NCI-H82 treated with DMSO at 0.1 percent for 48 hours (cell line): ENCODE results near the gene ANXA6.

ENCODE experiments used
- DNase-seq: peaks from one replicate; lab custom pipeline; 2025; ENCODE audit not compliant: unreplicated experiment; lab: John Stamatoyannopoulos, UW

Gene ANXA6

DNA sequence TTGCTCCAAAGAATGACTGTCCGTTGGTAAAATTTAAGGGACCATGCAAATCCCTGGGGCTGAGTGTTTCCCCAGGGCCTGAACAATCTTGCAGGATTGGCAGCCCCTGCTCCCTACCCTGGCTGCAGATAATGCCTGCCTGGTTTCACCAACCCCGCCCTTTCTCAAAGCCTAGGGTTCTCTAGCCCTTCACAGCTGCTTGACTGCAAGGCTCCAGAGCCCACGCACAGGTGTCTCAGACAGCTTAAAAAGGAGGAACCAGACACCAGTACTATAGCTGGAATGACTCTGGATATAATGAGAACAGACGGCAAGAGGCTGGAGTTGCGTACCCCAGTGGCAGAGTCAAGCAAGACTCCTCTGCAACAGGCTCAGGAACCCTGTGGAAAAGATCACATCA is 51.5 kb downstream of the ANXA6 start:
- DNase-seq: no peak

DNA sequence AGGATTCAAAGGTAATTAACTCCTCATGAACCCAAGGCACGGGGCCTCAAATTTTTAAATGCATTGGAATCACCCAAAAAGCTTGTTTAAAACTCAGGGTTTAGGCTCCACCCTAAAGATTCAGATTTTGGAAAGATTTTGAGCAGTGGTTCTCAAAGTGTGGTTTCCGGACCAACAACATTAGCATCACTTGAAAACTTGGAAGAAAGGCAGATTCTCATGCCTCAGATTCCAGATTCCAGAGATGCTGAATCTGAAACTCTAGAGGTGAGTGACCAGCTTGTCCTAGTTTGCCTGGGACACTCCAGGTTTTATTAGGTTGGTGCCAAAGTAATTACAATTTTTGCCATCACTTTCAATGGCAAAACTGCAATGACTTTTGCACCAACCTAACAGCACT is 52.0 kb downstream of the ANXA6 start:
- no peak for DNase-seq

DNA sequence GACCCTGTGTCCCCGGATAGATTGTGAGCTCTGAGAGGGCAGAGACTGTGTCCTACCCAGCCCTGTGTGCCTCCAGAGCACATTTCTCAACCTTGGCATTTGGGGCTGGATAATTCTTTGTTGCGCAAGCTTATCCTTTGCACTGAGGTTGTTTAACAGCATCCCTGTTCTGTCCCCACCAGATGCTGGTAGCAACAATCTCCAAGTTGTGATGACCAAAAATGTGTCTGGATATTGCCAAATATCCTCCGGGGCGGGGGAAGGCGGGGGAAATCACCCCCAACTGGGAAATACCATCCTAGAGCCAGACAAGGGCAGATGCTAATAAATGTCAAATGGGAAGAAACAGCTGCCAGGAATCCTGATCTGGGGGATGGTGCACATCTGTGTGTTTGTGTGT is 52.8 kb downstream of the ANXA6 start:
- DNase-seq: no peak

DNA sequence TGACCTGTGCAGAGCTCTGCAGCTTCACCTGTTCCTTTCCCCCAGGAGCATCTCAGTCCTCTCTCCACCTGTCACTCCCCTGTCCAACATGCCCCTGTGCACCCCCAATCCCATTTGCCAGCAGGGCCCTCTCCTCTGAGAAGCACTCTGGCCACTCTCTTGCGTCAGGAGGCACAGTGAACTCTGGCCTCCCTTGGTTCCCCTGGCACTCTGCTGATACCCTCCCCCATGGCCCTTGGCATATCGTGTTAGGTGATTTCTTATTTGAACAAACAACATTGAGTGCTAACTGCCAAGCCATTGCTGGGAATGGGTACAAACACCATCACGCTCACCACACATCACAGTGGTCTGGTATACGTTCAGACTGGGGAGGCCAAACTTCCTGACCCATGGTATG is 55.8 kb downstream of the ANXA6 start:
- DNase-seq: no peak

DNA sequence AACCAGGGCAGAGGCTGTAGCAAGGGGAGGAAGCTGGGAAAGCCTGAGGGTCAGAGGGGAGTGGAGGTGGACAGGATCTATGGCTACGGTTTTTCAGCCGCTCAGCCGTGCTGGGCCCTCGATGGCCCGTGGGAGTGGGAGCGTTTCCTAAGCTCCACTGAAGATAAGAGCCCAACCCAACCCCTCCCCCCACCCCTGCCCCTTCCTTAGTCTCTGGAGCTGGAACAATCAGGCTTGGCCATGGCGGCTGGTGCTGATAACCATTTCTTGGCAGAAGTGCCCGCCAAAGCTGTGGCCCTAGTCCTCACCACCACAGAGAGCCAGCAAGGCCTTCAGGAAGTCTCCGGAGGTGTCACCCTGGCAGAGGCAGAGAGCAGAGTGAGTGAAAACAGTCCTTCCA is 56.4 kb downstream of the ANXA6 start:
- no peak for DNase-seq

DNA sequence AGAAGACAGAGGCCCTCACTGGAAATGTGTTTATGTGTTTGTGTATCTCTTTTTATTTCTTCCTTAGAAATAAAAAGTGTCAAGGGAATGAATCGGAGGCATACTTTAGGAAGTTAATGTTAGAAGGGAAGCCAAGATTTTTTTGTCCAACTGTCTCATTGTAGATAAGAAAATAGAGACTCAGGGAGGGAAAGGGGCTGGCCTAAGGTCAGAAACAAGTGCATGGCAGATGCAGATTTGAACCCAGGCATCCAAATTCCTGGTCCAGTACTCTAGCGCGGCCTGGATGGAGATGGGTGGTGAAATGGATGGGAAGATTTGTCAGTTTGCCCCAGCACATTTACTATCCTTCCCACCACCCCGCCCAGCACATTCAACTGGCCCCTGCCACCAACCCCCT is 56.9 kb downstream of the ANXA6 start:
- no peak for DNase-seq

DNA sequence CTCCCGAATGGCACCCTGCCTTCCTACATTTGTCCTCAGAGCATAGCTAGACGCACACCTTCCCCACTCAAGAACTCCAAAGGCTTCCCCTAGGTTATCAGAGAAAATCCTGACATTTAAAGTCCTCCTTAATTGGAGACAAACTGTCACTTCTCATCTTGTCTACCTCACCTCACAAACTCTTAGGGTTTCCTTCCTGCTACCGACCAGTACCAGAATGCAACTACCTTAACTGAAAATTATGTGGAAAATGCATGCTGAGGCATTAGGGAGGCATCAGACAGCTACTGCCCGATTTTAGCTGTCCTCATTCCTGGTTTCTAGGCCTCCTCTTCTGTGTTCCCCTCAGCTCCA is 58.8 kb downstream of the ANXA6 start:
- DNase-seq: no peak

DNA sequence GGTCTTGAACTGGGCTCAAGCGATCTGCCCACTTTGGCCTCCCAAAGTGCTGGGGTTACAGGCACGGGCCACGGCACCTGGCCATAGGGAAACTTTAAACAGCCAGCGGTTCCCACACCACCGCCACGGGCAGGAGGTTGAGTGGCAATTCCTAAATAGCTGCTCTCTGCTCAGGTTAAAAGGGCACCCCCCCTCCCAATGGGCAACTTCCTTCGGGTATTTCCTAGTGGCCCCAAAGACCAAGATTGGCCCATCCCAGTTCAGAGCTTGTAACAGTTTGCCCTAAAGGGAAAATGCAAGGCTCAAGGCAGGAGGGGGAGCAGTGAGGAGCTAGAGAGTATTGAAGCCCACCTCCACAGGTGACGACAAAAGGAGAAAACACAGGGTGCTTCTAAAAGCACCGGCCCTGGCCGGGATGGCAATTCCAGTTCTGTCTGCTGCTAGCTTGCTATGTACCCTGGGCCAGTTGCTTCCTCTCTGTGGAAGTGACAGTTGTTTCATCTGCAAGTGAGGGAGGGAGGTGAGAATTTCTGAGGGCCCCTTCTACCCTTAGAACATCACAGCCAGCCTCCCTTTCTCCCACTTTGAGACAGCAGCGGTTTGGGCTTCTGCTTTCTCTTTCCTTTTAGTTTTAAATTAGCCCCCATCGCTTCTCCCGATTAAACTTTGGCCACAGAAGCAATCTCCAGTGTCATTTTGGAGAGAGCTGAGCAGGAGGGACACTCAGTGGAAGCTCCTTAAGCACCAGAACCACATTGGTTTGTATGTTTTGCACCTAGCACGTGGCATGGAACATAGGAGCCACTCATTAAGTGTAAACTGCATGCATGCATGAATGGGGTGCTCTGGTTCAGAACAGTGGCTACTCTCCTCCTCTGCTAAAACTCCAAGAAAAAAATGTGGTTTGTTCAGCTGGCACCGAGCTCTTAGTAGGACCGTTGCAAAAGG is 59.5 kb downstream of the ANXA6 start:
- no peak for DNase-seq

DNA sequence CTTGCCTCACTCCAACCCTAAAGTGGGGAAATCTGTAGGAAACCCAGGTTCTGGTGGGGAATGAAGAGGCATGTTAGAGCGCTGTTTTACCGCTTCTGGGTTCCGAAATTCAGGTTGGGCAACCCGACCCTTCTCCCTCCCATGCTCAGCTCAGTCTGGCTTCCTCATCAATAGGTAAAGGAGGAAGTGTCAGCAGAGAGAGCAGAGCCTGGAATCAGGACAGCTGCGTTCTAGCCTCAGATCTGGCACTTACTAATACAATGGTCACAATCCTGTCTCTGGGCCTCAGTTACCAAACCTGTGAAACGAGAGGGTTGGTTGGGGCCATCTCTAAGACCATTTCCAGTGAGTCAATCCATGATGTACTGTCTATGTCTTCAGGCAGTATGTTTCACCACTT is 60.5 kb downstream of the ANXA6 start:
- no peak for DNase-seq

DNA sequence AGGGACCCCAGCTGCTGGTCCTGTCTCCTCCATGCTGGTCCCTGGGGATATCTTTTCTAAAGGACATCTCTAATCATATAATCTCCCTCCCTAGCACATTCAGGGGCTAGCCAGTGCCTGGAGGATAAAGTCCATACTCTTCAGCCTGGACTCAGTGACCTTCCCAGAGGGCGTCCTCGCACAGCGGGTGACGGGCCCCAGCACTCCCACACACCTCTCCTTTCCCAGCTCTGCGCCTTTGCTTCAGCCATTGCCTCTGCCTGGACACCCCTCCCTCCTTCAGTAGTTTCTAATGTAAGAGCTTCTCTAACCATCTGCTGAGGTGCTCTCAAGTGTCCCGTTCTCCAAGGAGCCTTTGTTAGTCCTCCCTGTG is 61.6 kb downstream of the ANXA6 start:
- DNase-seq: no peak

DNA sequence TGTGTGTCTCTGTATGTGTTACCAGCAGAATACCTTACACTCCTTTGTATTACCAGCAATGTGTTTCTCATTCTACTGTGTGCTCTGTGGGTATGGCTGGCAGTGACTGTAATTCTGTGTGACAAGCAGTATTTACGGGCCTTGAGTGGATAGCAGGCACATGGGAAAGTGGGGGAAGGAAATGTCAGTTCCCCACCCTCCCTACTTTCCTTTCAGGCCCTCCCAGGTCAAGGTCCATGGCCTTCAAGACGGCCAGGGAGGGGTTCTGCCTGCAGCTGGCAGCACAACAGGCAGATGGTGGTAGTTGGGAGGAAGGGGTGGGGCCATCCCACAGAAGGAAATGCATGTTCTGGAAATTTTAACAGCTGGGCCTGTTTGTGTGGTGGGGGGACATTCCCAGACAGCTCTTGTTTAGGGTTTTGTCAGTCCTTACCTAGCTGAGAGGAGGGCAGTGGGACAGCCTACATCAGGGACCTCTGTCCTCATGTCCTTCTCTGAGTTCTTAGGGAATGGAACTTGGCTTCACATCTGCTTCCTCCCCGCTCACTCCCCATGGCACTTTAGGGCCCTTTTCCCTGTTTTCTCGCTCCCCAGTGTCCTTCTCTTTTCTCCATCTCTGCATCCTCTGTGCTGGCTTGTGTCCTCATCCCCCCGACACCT is 62.1 kb downstream of the ANXA6 start:
- no peak for DNase-seq

DNA sequence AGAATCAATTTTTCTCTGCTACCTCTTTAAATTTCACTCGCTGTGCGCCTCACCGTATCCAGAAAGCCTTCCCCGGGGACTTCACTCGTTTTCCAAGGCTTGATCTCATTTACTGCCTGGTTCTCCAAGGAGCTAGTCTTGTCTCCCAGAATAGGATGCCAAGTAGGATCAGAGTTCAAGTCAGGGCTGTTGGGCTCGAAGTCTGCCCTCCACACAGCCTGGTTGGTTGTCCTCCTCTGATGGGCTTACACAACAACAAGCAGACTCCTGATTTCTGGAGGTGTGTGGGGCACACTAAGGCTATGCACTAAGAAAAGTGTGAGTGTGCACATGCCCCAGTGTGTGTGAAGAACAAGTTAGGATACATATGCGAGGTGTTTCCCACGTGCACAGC is 62.7 kb downstream of the ANXA6 start:
- DNase-seq: no peak

DNA sequence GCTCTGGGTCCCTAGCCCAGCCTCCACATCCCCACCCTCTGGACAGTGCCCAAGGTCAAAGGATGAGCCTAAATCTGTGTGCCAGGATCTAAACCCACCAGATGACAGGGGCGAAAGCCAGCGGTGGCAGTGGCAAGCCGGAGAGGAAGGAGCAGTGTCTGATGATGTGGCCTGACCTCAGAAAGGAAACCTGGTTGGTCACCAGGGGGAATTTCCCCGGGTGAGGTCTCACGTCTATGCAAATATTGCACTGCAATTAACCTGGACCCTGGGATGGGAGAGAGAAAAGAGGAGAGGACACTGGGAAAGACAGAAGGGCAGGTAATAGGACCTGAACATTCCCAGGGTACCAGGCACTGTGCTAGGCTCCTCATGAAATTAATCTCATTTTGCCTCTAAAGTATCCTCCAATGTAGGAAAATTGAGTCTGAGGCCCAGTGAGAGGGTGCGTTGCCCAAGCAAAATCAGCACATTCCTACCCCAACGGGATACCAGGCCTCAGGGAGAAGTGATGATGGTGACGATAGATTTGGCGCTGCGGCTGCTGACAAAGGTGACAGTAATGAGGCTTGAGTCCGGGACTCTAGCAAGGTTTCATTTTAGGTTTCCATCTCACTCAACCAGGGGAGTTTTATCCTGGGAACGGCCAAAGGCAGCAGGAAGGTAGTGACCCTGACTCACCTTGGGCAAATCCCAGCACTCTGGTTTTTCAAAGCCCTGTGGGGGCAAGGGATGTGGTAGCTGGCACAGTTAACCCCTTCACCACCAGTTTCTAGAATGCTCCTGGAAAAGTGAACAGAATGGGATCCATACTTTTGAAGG is 63.3 kb downstream of the ANXA6 start:
- no peak for DNase-seq

DNA sequence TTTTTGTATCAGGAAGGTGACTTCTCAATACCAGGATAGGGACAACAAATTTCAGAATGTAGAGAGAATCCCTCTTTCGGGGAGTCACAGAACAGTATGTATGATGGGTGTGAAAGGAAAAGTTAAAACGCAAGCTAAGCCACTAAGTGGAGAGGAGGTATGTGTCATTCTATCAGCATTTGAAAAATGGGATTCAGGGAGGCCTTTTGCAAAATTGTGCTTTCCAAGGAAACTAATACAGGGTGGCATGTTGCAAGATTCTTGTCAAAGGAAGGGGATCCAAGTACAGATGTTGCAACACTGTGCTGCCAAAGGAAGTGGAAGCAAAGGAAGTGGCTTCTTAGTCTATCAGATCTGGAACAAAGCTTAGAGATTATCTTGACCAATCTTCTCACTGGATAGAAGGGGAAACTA is 64.1 kb downstream of the ANXA6 start:
- no peak for DNase-seq

DNA sequence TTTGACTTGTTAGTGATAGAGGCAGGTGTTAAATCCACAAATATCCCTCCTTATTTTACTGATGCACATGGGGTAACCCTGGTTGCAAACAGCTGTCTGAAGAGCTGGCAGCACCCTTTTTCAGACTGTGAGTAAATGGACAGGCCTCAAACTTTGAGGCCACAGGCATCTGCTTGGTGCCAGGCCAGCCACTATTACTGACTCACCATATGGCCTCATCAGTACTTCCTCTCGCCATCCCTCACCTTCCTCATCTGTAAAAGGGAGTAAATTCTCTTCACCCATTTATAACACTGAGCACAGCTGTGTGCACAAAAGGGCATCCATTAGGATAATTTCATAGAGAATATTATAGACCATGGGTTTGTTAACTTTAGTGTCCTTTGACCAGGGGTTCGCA is 64.8 kb downstream of the ANXA6 start:
- no peak for DNase-seq

DNA sequence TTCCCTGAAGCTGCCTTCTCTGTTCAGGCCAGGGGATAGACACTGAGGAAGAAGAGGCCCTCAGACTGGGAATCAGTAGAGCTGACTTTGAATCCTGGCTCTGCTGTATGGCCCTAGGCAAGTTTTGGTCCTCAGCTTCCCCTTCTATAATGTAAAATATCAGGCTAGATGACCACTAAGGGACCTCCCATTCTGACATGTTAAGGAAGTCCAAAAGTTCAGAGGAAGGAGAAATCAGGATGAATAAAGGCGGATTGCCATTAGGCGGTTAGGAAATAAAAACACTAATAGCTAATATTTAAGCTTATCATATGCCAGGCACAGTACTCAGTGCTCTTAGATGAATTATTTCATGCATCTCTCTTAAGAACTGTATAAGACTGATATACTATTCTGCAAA is 67.9 kb downstream of the ANXA6 start:
- no peak for DNase-seq

DNA sequence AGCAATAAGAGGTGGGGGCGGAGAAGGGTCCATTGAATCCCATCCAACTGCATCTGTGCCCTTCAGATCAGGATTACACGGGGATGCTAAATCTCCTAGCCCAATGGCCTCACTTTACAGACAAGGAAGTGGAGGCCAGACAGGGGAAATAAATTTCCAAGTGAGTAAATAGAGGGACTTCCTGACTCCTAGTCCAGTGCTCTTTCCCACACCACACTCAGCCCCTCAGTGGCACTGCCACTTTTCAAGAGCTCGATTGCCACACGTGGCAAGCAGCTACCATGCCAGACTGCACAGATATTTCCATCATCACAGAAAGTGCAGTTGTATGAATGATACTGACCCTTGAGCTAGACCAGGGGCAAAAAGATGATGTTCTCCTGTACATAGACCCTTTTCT is 68.6 kb downstream of the ANXA6 start:
- DNase-seq: peak; percentile 12

DNA sequence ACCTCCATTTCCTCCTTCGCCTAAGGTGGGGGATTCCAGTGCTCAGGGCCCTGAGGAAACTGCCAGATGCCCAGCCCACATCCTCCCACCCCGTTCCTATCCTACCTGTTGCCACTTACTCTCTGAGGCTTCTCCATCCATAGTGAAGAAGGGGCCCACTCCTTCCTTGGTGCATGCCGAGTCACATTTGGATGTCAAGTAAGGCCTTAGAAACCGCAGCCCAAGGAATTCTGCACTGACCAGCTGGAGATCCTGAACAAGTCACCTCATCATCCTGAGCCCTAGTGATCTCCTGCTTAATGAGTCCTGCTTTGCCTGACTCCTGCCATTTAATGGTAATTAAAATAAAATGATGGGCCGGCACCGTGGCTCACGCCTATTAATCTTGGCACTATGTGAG is 70.1 kb downstream of the ANXA6 start:
- DNase-seq: no peak

DNA sequence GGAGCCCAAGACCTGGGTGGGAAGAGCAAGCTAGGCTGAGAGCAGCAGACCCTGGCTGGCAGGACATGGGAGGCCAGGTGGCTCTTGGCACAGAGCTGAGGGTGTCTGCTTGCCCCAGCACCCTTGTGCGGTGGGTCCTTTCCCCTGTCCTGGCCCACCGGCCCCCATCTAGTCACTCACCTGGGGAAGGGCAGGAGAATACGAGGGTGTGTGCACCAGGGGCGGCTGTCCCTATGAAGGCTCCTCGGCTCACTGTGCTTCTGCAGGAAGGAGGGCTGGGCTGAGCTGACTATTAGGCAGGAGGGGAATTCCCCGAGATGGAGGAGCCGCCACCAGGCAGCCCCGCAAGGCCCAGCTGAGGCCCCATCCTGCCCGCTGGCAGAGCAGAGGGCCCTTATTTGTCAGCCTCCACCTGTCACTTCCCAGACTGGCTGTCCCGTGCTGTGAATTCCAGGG is 70.6 kb downstream of the ANXA6 start:
- DNase-seq: no peak

DNA sequence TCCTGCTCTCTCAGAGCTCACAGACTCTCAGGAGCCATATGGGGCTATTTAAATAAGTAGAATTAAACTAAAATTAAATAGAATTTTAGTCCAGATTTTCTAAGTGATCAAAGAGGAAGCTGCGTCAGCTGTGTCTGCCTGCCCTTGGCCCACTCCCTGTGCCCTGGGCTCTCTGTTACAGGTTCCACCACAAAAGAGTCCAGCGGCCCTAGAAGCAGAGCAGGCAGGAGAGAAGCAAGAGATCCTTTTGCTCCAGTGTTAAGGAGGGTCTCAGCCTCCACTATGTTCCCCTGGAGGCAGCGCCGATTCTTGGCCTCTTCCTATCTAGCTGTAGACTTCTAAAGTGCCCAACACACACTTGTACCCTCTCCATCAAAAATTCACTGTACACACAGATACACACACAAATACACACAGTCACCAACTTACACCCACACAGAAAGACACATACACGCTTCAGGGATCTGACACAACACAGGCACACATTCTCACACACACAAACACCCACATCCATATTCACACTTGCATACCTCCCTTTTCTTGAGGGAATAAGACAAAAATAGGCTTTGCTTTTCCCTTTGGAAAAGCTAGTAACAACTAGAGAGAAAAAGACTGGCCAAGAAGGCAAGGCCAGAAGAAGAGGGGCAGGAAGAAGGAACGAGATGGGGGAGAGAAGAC is 71.2 kb downstream of the ANXA6 start:
- no peak for DNase-seq

DNA sequence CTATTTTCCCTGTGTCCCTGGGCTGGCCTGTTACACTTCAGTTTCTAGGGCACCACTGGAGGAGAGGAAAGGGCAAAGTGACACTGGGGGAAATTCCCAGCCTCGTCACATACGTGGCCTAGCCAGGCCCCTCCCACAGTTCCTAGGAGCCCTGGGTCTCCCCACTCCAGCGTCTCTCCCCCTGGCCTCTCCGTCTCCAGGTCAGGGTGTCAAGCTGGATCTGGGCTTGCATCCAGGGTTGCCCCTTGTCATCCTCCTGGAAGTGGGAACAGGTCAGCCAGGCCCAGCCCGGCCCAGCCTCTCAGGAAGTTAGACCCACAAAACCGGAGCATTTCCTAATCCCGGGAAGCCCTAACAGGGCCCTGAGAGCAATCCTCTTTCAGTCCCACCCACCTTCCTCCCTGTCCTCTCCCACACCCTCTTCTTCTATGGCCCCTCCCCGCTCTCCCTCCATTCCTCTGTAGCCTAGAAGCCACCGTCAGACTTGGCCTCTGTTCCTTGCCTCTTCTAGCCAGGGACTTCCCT is 72.0 kb downstream of the ANXA6 start:
- DNase-seq: no peak
